ENCODE measurements around the gene SS18.

The SS18 gene

DNA sequence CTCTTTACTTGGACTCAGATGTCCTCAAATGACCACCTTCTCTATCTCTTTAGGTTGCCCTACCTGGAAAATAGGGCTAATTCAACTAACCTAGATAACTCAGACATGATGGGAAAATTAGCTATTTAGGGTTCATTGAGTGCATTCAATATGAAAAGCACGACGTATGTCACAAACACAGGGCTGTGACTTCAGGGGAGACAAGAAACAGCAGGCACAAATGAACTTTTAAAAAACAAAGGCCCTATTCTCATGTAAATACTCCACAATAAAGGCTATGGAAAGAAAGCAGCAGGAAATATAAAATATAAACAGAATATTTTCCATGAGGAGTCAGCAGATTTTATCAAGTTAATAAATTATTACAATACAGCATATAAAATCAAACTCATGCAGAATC, 97.8 kb downstream of the SS18 start:
- H3K4me1 ChIP-seq (ENCODE audit: control insufficient read depth, insufficient read depth, low read length) = peaks cover 7% of the 10 kb centered on the region
- H3K9ac ChIP-seq (ENCODE audit: low read depth, low read length) = no peak overlapping the region
- no peaks in the 10 kb centered on the region for H3K36me3 ChIP-seq (ENCODE audit: control insufficient read depth, insufficient read depth, low read length)
- H3K27me3 ChIP-seq (ENCODE audit: control insufficient read depth, insufficient read depth, low read length) = no peaks in the 10 kb centered on the region
- H3K4me3 ChIP-seq (ENCODE audit: low read depth, low read length) = no peak overlapping the region
- no peaks in the 10 kb centered on the region for H3K9me3 ChIP-seq (ENCODE audit: control insufficient read depth, insufficient read depth, low read length)

DNA sequence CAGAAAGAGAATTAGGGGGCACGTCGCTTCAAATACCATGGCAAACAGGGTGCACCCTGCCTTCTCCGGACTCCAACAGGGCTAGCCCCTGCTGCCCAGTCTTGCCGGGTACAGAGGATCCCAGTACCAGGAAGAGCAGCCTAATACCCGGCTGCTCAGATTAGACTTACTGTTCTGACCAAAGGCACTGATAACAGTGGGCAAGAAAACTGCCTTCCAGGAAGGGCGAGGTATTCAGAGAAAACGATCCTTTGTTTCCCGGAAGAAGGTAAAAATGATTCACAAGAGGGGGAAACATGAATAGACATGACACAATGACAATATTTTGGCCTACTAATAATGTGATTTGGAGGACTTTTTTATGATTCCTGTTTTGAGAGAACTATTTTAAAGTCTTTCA, 99.9 kb downstream of the SS18 start:
- no peak overlapping the region for H3K9ac ChIP-seq (ENCODE audit: low read depth, low read length)
- no peaks in the 10 kb centered on the region for H3K36me3 ChIP-seq (ENCODE audit: control insufficient read depth, insufficient read depth, low read length)
- no peaks in the 10 kb centered on the region for H3K27me3 ChIP-seq (ENCODE audit: control insufficient read depth, insufficient read depth, low read length)
- no peaks in the 10 kb centered on the region for H3K9me3 ChIP-seq (ENCODE audit: control insufficient read depth, insufficient read depth, low read length)
- H3K4me1 ChIP-seq (ENCODE audit: control insufficient read depth, insufficient read depth, low read length) = peaks cover 7% of the 10 kb centered on the region
- no peak overlapping the region for H3K4me3 ChIP-seq (ENCODE audit: low read depth, low read length)

DNA sequence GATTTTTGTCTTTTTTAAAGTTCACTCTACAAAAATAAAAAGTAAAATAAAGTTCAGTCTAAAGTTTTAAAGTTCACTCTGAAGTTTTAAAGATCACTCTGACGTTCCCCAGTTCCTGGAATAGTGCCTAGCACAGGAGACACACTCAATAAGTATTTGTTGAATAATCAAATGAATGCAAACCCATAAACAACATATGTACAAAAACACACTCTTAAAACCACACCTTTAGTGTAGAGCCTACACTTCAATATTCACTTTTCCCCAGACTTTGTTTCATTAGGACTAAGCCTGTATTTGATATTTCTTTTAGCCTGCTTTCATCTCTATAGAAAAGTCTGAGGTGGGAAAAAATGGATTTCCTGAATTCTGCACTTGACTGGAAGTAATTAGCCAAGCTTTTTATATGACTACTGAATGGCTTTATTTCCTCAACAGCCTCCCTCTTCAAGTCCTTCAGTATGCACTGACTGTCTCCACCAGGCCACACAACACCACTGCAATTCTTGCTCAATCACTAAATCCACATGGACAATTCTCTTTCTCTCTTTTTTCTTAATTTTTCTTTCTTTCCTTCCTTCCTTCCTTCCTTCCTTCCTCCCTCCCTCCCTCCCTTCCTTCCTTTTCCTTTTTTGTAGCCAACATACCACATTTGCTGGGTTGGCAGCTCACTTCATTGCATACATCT, 104.6 kb downstream of the SS18 start:
- H3K9ac ChIP-seq (ENCODE audit: low read depth, low read length) = no peak overlapping the region
- H3K27me3 ChIP-seq (ENCODE audit: control insufficient read depth, insufficient read depth, low read length) = no peaks in the 10 kb centered on the region
- H3K9me3 ChIP-seq (ENCODE audit: control insufficient read depth, insufficient read depth, low read length) = no peaks in the 10 kb centered on the region
- H3K4me3 ChIP-seq (ENCODE audit: low read depth, low read length) = no peak overlapping the region
- H3K4me1 ChIP-seq (ENCODE audit: control insufficient read depth, insufficient read depth, low read length) = no peaks in the 10 kb centered on the region
- no peaks in the 10 kb centered on the region for H3K36me3 ChIP-seq (ENCODE audit: control insufficient read depth, insufficient read depth, low read length)

DNA sequence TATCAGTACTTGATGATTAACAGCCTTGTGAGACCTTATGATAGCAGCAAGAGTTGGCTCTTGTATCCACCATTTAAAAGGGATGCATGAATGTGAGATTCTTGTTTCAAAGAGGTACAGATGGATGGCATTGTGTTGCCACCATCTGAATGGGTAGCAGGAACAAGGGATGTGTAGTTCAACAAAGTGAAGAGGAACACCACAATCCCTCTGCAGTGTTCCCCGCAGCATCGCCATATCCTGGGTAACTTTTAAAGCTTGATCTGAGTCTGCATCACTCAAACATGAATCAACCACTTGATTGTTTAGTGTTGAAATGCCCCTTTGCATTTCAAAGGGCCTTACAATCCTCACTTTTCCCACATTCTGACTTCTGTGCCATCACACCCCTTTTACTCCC, 106.7 kb downstream of the SS18 start:
- Histone ChIP-seq H3K4me3 (ENCODE audit: low read depth, low read length) (no peak overlapping the region), H3K9ac (ENCODE audit: low read depth, low read length) (no peak overlapping the region), H3K9me3 (ENCODE audit: control insufficient read depth, insufficient read depth, low read length) (no peaks in the 10 kb centered on the region), H3K36me3 (ENCODE audit: control insufficient read depth, insufficient read depth, low read length) (no peaks in the 10 kb centered on the region), H3K27me3 (ENCODE audit: control insufficient read depth, insufficient read depth, low read length) (no peaks in the 10 kb centered on the region), H3K4me1 (ENCODE audit: control insufficient read depth, insufficient read depth, low read length) (no peaks in the 10 kb centered on the region)

DNA sequence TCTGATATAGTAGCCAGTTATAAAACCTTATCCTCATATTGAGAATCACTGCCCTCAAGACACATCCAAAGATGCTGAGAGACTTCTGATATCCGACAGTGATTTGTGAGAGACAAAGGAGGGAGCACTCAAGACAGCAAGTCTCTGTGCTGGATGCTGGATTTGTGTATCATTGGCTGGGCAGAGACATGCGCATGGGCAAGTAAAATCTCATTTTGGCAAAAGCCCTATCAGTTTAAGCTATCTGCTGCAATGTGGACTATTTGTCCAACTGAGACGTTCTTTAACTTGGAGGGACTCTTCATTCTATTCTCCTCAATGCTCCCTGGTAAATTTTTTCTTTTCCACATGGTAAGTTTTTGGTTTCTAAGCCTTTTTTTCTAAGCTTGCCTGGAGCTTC, 107.5 kb downstream of the SS18 start:
- Histone ChIP-seq H3K27me3 (ENCODE audit: control insufficient read depth, insufficient read depth, low read length) (no peaks in the 10 kb centered on the region), H3K4me1 (ENCODE audit: control insufficient read depth, insufficient read depth, low read length) (no peaks in the 10 kb centered on the region), H3K9me3 (ENCODE audit: control insufficient read depth, insufficient read depth, low read length) (no peaks in the 10 kb centered on the region), H3K4me3 (ENCODE audit: low read depth, low read length) (no peak overlapping the region), H3K36me3 (ENCODE audit: control insufficient read depth, insufficient read depth, low read length) (no peaks in the 10 kb centered on the region), H3K9ac (ENCODE audit: low read depth, low read length) (no peak overlapping the region)

DNA sequence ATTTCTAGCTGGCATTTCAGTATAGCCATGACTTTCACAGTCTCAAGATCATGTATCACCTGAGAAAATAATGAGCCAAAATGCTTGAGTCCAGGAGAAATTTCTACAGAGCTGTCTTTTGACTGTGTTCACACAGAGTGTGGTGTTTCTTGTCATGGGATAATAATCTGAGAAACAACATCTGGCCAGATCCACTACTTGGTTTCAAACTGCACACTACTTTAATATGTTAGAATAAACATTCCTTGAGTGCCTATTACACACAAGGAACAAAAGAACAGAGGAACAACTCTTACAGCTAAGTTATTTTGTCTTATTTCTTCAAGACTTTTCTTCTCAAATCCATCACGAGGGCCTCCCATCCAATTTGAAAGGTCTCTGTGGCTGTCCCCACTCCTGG, 108.3 kb downstream of the SS18 start:
- Histone ChIP-seq H3K9me3 (ENCODE audit: control insufficient read depth, insufficient read depth, low read length) (no peaks in the 10 kb centered on the region), H3K36me3 (ENCODE audit: control insufficient read depth, insufficient read depth, low read length) (no peaks in the 10 kb centered on the region), H3K9ac (ENCODE audit: low read depth, low read length) (no peak overlapping the region), H3K4me1 (ENCODE audit: control insufficient read depth, insufficient read depth, low read length) (no peaks in the 10 kb centered on the region), H3K27me3 (ENCODE audit: control insufficient read depth, insufficient read depth, low read length) (no peaks in the 10 kb centered on the region), H3K4me3 (ENCODE audit: low read depth, low read length) (no peak overlapping the region)

DNA sequence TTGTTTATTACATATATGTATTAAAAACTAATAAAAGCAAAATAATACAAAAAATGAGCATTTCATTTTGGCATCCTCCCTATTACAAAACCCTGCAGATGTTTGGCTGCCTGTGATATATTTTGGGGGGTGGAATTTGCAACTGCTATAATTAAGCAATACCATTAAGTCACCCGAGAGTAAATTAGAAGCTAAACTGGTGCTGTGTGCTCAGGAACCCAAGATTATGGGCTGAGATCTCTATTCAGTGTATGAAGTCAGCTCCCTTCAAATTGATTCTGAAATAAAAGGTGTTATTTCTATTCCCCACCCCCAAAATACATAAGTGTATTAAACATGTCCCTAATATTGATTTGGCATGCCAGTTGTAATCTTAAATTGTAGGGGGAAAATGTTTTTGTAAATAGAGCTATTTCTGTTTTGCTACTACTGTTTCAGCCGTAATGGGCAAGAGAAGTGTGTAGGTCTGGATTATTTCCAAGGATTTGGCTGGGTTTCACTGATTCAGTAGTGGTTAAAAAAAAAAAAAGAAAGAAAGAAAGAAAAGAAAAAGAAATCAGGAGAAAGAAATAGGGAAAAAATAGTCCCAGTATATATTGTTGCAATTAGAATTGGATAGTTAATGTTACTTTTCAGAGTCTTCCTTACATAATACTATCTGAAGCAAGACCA, 110.9 kb downstream of the SS18 start:
- Histone ChIP-seq H3K4me3 (ENCODE audit: low read depth, low read length) (no peak overlapping the region), H3K36me3 (ENCODE audit: control insufficient read depth, insufficient read depth, low read length) (no peaks in the 10 kb centered on the region), H3K4me1 (ENCODE audit: control insufficient read depth, insufficient read depth, low read length) (no peaks in the 10 kb centered on the region)

DNA sequence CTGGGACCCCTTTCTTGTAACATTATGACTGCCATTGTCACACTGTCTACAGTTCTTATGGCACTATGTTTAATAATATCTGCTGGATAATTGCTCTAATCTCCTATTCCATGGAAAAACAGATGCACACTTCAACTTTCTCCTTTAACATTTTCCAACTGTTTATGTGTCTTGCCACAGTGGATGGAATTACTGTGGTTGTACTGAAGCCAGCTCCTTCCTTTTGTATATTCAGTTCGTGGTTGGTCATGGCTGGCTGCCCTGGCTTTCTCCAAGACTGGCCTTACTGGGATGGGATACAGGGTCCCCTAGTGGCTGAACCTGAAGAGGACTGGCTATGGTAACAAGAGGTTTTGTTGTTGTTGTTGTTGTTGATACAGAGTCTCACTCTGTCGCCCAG, 113.9 kb downstream of the SS18 start:
- Histone ChIP-seq H3K4me3 (ENCODE audit: low read depth, low read length) (no peak overlapping the region), H3K4me1 (ENCODE audit: control insufficient read depth, insufficient read depth, low read length) (no peaks in the 10 kb centered on the region), H3K9me3 (ENCODE audit: control insufficient read depth, insufficient read depth, low read length) (no peaks in the 10 kb centered on the region), H3K9ac (ENCODE audit: low read depth, low read length) (no peak overlapping the region), H3K36me3 (ENCODE audit: control insufficient read depth, insufficient read depth, low read length) (no peaks in the 10 kb centered on the region), H3K27me3 (ENCODE audit: control insufficient read depth, insufficient read depth, low read length) (no peaks in the 10 kb centered on the region)

More for the DNA sequence above, 110.9 kb downstream of the SS18 start:
- Histone ChIP-seq H3K9ac (ENCODE audit: low read depth, low read length) (no peak overlapping the region), H3K9me3 (ENCODE audit: control insufficient read depth, insufficient read depth, low read length) (no peaks in the 10 kb centered on the region), H3K27me3 (ENCODE audit: control insufficient read depth, insufficient read depth, low read length) (no peaks in the 10 kb centered on the region)

GRCh38 chr18:25974630-25975077, 115.8 kb downstream of the SS18 start:
- no peaks in the 10 kb centered on the region for H3K9me3 ChIP-seq (ENCODE audit: control insufficient read depth, insufficient read depth, low read length)
- no peaks in the 10 kb centered on the region for H3K36me3 ChIP-seq (ENCODE audit: control insufficient read depth, insufficient read depth, low read length)
- H3K4me3 ChIP-seq (ENCODE audit: low read depth, low read length) = no peak overlapping the region
- H3K27me3 ChIP-seq (ENCODE audit: control insufficient read depth, insufficient read depth, low read length) = no peaks in the 10 kb centered on the region
- no peak overlapping the region for H3K9ac ChIP-seq (ENCODE audit: low read depth, low read length)
- no peaks in the 10 kb centered on the region for H3K4me1 ChIP-seq (ENCODE audit: control insufficient read depth, insufficient read depth, low read length)
